Hippocampal formation (tissue), 2 donors: ENCODE results near the gene VIT.
"Not testable (repeated sequence)": the region's sequence is repeated elsewhere in the genome, so short reads cannot be mapped to it uniquely, and the experiment has no call there.

ENCODE experiments used
- DNase-seq, 2 donors: peaks; one replicate each; lab custom pipeline; 2025; lab: John Stamatoyannopoulos, UW

Gene VIT

GRCh38 chr2:36677996-36678605 is 18.4 kb upstream of the VIT start:
- no peak for DNase-seq

GRCh38 chr2:36678856-36679255 is 17.7 kb upstream of the VIT start:
- DNase-seq: no peak

- no peak for DNase-seq
These were observed 16.5 kb upstream of the VIT start for GRCh38 chr2:36680012-36680411.

- no peak for DNase-seq
These were observed 13.9 kb upstream of the VIT start for GRCh38 chr2:36682562-36682961.

- DNase-seq: no peak
These were observed 13.5 kb upstream of the VIT start for GRCh38 chr2:36683002-36683401.

- not testable (repeated sequence) for DNase-seq
These were observed 8.2 kb upstream of the VIT start for GRCh38 chr2:36688291-36688690.

DNA sequence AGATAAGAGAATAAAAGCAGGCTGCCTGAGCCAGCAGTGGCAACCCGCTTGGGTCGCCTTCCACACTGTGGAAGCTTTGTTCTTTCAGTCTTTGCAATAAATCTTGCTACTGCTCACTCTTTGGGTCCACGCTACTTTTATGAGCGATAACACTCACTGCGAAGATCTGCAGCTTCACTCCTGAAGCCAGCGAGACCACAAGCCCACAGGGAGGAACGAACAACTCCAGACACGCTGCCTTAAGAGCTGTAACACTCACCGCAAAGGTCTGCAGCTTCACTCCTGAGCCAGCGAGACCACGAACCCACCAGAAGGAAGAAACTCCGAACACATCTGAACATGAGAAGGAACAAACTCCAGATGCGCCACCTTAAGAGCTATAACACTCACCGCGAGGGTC is 7.5 kb upstream of the VIT start:
- not testable (repeated sequence) for DNase-seq

DNA sequence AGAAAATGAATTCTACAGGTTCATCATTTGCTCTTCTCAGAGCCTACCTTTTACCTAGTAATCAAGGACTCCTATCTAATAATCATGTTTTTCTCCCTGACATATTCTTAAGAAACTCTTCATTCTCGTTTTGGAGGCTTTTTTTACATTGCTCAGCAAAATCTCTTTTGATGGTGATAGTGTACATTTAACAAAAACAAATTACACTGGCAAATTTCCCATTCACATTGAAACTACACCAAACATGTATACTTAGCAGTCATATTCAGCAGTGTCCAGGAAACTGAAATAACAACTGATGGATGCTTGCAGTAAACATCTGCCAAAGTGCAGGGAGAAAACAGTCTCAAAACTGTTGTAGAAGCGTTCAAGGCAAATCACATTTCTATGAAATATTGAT is 4.4 kb upstream of the VIT start:
- no peak for DNase-seq

- no peak for DNase-seq
These were observed 2.7 kb upstream of the VIT start for GRCh38 chr2:36693825-36694224.

DNA sequence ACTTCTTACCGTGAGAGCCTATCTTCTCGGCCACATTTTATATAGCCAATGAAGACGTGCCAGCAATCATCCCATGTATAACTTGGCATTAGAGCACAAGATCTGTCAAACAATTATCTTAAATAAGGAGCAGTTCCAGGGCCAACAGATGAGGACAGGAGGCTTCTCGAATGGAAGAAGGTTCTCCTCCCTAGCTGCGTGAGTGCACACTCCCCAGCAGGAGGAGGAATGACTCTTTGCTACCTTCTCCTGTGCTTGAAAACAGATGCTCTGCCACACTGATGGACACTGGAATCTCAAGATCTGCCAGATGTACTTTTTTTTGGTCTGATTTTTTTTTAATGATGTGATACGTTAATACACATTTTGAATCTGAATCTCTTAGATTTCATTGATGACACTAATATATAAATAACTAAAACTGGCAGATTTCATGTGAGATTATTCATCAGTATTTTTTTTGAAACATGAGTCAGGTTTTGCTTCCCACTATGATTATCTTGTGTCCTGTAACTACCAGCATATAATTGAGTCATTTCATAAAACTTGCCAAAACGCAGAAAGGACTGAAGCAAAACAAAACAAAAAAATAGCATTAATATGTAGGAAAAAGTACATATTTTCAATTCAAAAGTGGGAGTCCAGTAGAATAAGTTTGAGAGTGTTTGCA is 626 bp upstream of the VIT start:
- no peak for DNase-seq

DNA sequence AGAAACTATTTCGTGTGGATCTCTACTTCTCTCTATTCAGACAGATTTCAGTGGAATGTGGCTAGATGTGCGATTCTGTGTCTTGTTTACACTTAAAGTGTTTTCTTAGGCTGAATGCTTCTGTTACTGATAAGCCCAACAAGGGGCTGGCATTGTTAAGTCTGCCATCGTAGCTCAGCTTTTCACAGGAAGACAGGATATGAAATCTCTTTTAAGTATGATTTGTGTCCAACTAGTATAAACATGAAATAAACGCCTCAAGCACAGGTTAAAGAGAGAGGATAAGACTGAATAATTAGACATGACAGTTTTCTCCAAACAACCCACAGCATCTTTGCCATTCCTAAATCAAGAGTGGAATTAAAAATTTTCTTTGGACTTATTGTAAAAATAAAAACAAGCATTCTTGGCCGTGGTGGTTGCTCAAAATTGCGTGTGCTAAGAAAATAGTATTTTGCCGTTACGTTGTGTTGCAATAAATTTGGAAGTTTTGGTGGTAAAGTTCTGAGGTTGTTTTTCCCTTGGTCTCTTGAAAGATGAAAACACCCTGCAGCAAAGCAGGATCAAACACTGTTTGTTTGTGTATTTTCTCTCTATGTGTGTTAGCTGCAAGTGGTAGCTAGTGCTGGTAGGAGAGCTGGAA is 1.0 kb downstream of the VIT start:
- DNase-seq: no peak

GRCh38 chr2:36698993-36699392 is 2.5 kb downstream of the VIT start:
- no peak for DNase-seq

GRCh38 chr2:36700311-36700710 is 3.8 kb downstream of the VIT start:
- no peak for DNase-seq

DNA sequence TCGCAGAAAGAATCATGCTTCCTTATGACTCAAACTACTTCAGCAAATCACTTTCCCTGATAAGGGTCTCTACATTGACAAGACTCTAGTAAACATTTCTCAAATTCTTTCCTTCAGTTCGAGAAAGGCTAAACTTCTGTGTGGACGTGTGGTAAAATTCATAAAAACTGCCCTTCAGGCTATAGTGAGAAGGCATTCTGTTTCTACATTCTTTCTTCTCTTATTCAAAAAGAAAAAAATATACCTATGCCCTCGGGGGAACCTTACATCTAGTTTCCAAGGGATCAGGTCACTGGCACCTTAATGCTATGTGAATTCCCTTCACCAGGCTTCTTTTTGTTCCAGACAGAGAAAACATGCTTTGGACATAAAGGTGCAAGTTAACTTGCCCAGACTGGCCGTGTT is 4.9 kb downstream of the VIT start:
- no peak for DNase-seq

DNA sequence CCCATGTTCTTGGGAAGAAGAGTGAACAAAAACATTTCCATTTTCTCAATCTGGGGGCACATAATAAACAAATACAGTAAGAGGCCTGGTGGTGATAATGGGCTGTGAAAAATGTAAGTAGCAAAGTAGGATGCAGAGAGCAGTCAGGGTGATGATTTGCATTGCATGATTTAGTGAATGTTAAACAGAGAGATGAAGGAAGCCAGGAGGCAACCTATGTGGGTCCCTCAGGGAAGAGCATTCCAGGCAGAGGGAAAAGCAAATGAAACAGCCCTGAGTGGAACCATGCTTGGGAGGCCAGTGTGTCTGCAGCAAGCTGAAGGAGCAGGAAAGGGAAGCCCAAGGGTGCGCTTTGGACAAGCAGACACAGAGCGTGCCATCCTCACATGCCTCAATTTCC is 5.4 kb downstream of the VIT start:
- DNase-seq: no peak

GRCh38 chr2:36702781-36703180 is 6.3 kb downstream of the VIT start:
- no peak for DNase-seq

- no peak for DNase-seq
These were observed 8.1 kb downstream of the VIT start for GRCh38 chr2:36704475-36705150.

GRCh38 chr2:36705326-36706020 is 9.0 kb downstream of the VIT start:
- DNase-seq: no peak

DNA sequence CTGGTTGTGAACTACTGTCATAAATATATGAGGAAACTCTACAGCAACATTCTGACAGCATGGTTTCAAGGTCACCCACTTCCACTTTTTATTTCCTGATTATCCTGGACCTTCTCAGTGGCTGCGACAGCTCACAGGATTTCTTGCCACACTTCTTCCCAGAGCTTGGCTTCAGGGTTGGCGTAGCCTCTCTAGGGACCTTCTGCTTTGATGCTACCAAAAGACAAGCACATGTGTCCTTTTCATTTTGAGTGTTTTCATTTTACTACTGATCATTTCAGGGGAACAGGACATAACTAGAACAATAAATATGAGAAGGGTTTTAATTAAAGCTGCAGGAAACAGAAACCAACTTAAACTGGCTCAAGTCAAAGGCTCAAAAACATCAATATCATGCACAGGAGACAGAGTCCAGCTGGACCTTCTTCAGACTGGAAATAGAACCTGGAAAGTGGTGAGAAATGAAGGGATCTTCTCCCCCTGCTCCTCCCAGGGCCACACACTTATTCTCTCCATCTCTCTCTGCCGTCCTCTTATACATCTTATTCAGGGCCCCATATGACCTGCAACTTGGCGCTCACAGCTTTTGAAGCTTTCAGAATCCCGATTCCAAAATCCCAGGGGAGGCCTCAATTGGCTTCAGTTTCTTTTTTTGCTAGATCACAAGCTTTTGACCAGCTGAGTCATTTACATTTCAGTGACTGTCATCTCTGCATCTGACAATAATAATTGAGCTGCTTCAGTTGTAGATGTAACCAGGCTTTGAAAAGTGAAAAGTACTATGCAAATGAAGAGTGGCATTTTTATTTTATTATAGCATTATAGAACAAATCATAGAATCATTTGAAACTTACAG is 9.7 kb downstream of the VIT start:
- DNase-seq: no peak

GRCh38 chr2:36707050-36707449 is 10.5 kb downstream of the VIT start:
- DNase-seq: no peak

GRCh38 chr2:36708041-36708741 is 11.7 kb downstream of the VIT start:
- no peak for DNase-seq
